HL-60 (cell line): ENCODE data around the gene CXCL11.

Experiments
- DNase-seq, 2 experiments: peaks; one replicate each; pipeline ENCODE4 v3.0.0-alpha.2; 2010 to 2020; ENCODE audit warnings: low read depth in 1 of 2, low spot score in 1 of 2
- H3K27ac ChIP-seq: fragments of 250-450 bp; sonication (Bioruptor Pico); replicated peaks from 2 replicates; pipeline ENCODE4 v1.5.1; 2020; ENCODE audit warnings: mild to moderate bottlenecking, moderate library complexity
- H3K27me3 ChIP-seq: fragments of 250-450 bp; sonication (Bioruptor Pico); 2 replicates; pipeline ENCODE4 v1.5.1; 2021; ENCODE audit warnings: mild to moderate bottlenecking, moderate library complexity; ENCODE audit not compliant: insufficient read depth, poor library complexity, severe bottlenecking
- H3K4me3 ChIP-seq: replicated peaks from 2 replicates; pipeline ENCODE4 v1.5.1; 2011; ENCODE audit warnings: mild to moderate bottlenecking, control low read depth, low read length; ENCODE audit not compliant: insufficient read depth
- CTCF ChIP-seq: IDR thresholded peaks from one replicate; pipeline ENCODE4 v1.5.1; 2011; ENCODE audit warnings: low read length, control low read depth, inconsistent platforms; ENCODE audit not compliant: insufficient read depth
- GABPA ChIP-seq: IDR thresholded peaks from 2 replicates; pipeline ENCODE4 v1.6.1; 2012; ENCODE audit warnings: low read depth
- POLR2AphosphoS5 ChIP-seq: IDR thresholded peaks from 2 replicates; pipeline ENCODE4 v1.6.1; 2012; ENCODE audit warnings: low read depth
- REST ChIP-seq: IDR thresholded peaks from 2 replicates; pipeline ENCODE4 v1.6.1; 2012; ENCODE audit warnings: low read depth; ENCODE audit not compliant: insufficient replicate concordance
- SPI1 ChIP-seq: IDR thresholded peaks from 2 replicates; pipeline ENCODE4 v1.6.1; 2012; ENCODE audit warnings: low read depth, mild to moderate bottlenecking, borderline replicate concordance

CXCL11 gene

GRCh38 chr4:76009311-76009710, 26.6 kb downstream of the CXCL11 start:
- Histone ChIP-seq H3K27ac (no peak overlapping the region), H3K27me3 (no peaks in the 10 kb centered on the region), H3K4me3 (no peak overlapping the region)
- no peak for DNase-seq
- no peak for TF ChIP-seq POLR2AphosphoS5
- no peak for TF ChIP-seq CTCF
- TF ChIP-seq GABPA = no peak
- TF ChIP-seq SPI1 = no peak
- TF ChIP-seq REST = no peak

GRCh38 chr4:76007089-76007862, 28.6 kb downstream of the CXCL11 start, which contains the start of gene CXCL9:
TSS of gene CXCL9 (minus strand) at chr4:76007509. CDS start at chr4:76007449, 60 bp downstream.
- TF ChIP-seq GABPA (no peak), POLR2AphosphoS5 (no peak), REST (no peak), CTCF (no peak), SPI1 (no peak)
- DNase-seq = no peak
- Histone ChIP-seq H3K4me3 (no peak within 1 kb of the TSS), H3K27me3 (no peaks in the 10 kb centered on the region), H3K27ac (no peak within 1 kb of the TSS)

- Histone ChIP-seq H3K27ac (no peak overlapping the region), H3K4me3 (no peak overlapping the region), H3K27me3 (no peaks in the 10 kb centered on the region)
- DNase-seq = no peak
- TF ChIP-seq CTCF = no peak
- TF ChIP-seq GABPA = no peak
- TF ChIP-seq SPI1 = no peak
- no peak for TF ChIP-seq REST
- no peak for TF ChIP-seq POLR2AphosphoS5
Observed at GRCh38 chr4:76003620-76004019, 32.2 kb downstream of the CXCL11 start.
